Measurements from ENCODE around the gene KIAA0040.

KIAA0040 gene

DNA sequence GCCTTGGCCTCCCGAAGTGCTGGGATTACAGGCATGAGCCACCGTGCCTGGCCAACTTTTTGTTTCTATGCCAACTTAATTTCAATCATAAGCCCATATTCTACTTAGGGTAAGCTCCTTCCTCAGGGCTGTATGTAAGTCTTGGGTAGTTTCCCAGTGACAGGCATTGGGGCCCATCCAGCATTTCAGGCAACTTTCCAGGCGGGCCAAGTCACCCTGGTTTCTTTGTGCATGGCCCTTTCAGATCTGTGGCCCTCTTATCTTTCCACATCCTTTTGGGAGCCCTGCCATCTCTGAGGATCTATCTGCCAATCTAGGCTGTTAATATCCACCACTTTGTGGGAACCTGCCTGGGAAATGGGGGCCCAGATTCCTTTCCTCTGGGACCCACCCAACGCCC lies 66.2 kb downstream of the KIAA0040 start:
- H4K8ac ChIP-seq (ENCODE audit: low read length), result no peak overlapping the region
- no peak overlapping the region for H2BK5ac ChIP-seq (ENCODE audit: low read depth, low read length, poor library complexity, severe bottlenecking)
- no peak overlapping the region for H2BK12ac ChIP-seq (ENCODE audit: low read length in 2 of 2)
- H3K4me1 ChIP-seq (ENCODE audit: control insufficient read depth, insufficient read depth, low read depth, low read length), result no peaks in the 10 kb centered on the region
- H4K91ac ChIP-seq (ENCODE audit: low read length), result no peak overlapping the region
- H3K36me3 ChIP-seq (ENCODE audit: control insufficient read depth in 1 of 2, insufficient read depth in 2 of 2, low read depth in 1 of 2, low read length in 2 of 2), result no peaks in the 10 kb centered on the region
- H3K79me1 ChIP-seq (replicated peaks; ENCODE audit: low read length, poor library complexity, severe bottlenecking), result no peaks in the 10 kb centered on the region
- no peak overlapping the region for H2AFZ ChIP-seq (ENCODE audit: low read depth, low read length)
- no peak for DNase-seq
- no peaks in the 10 kb centered on the region for H3K9me3 ChIP-seq (ENCODE audit: control insufficient read depth, low read length)
- no peak overlapping the region for H3K23ac ChIP-seq (ENCODE audit: low read length in 2 of 2)
- no peak overlapping the region for H2AK5ac ChIP-seq (ENCODE audit: low read length, severe bottlenecking)
- H3K27ac ChIP-seq (ENCODE audit: low read length, poor library complexity, severe bottlenecking), result no peak overlapping the region
- H3K4me3 ChIP-seq (ENCODE audit: insufficient read depth in 1 of 2, low read depth in 1 of 2, low read length in 2 of 2), result no peak overlapping the region
- H3K27me3 ChIP-seq (ENCODE audit: control insufficient read depth in 1 of 2, insufficient read depth in 1 of 2, low read length in 2 of 2), result peaks cover 0 to 5% of the 10 kb centered on the region in 2 experiments
- peak overlapping the region; percentile 43 for H2BK120ac ChIP-seq (ENCODE audit: low read depth, low read length)
- H3K9ac ChIP-seq (ENCODE audit: low read length), result no peak overlapping the region
- H2BK15ac ChIP-seq (ENCODE audit: low read depth, poor library complexity, severe bottlenecking), result no peak overlapping the region
- 88% methylated on average over 4 of the region's 4 CpGs for WGBS
- H3K18ac ChIP-seq (ENCODE audit: low read depth in 1 of 2, low read length in 2 of 2), result no peak overlapping the region
- H3K14ac ChIP-seq (ENCODE audit: low read length in 2 of 2), result no peak overlapping the region
- no peak overlapping the region for H3K4ac ChIP-seq (ENCODE audit: low read depth in 1 of 2, low read length in 2 of 2)
- no peak overlapping the region for H3K4me2 ChIP-seq (ENCODE audit: low read length, poor library complexity, severe bottlenecking)

DNA sequence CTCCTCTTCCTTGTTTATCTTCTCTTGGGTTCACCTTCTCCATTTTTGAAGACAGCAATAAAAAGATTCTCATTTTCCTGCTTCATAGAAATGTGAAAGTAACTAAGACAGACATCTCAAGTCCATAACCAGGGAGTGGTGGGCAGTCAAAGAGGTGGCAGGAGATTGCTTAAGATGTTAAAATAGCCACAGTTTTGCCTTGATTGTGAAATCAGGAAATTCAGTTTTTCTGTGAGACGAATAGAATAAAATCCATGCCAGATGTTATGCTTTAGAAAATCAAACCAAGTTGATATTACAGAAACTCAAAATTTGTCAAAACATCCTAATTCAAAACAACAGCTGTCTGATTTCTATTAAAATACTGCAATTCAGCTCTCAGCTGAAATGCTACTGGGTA lies 67.7 kb downstream of the KIAA0040 start:
- WGBS, result 60% methylated on average over 1 of the region's 1 CpG
- H3K27ac ChIP-seq (ENCODE audit: low read length, poor library complexity, severe bottlenecking), result no peak overlapping the region
- no peaks in the 10 kb centered on the region for H3K36me3 ChIP-seq (ENCODE audit: control insufficient read depth in 1 of 2, insufficient read depth in 2 of 2, low read depth in 1 of 2, low read length in 2 of 2)

DNA sequence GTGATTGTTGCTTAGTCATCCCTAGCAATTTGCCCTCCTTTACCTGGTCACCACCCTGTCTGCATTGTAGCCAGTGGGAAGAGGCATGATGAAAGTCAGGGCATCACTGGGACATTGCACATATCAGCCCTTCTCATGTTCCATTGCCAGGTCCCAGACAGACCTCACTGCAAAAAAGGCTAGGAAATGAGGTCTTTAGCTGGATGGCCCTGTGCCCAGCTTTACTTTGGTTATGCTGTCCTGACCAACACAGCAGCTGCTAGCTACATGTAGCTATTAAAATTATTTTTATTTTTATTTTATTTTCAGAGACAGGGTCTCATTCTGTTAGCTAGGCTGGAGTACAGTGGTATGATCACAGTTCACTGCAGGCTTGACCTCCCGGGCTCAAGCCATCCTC lies 72.1 kb downstream of the KIAA0040 start:
- Histone ChIP-seq H3K4ac (ENCODE audit: low read depth in 1 of 2, low read length in 2 of 2) (no peak overlapping the region), H2BK15ac (ENCODE audit: low read depth, poor library complexity, severe bottlenecking) (no peak overlapping the region), H3K27me3 (ENCODE audit: control insufficient read depth in 1 of 2, insufficient read depth in 1 of 2, low read length in 2 of 2) (peaks cover 0 to 2% of the 10 kb centered on the region in 2 experiments), H3K27ac (ENCODE audit: low read length, poor library complexity, severe bottlenecking) (no peak overlapping the region), H2BK120ac (ENCODE audit: low read depth, low read length) (no peak overlapping the region), H3K36me3 (ENCODE audit: control insufficient read depth in 1 of 2, insufficient read depth in 2 of 2, low read depth in 1 of 2, low read length in 2 of 2) (no peaks in the 10 kb centered on the region), H4K91ac (ENCODE audit: low read length) (no peak overlapping the region), H3K4me1 (ENCODE audit: control insufficient read depth, insufficient read depth, low read depth, low read length) (peaks cover 3% of the 10 kb centered on the region), H2BK12ac (ENCODE audit: low read length in 2 of 2) (no peak overlapping the region), H2AFZ (ENCODE audit: low read depth, low read length) (no peak overlapping the region), H3K14ac (ENCODE audit: low read length in 2 of 2) (no peak overlapping the region), H3K9me3 (ENCODE audit: control insufficient read depth, low read length) (peaks cover 2% of the 10 kb centered on the region), H3K9ac (ENCODE audit: low read length) (no peak overlapping the region), H3K4me3 (ENCODE audit: insufficient read depth in 1 of 2, low read depth in 1 of 2, low read length in 2 of 2) (no peak overlapping the region), H2AK5ac (ENCODE audit: low read length, severe bottlenecking) (no peak overlapping the region), H3K79me1 (replicated peaks; ENCODE audit: low read length, poor library complexity, severe bottlenecking) (no peaks in the 10 kb centered on the region), H3K4me2 (ENCODE audit: low read length, poor library complexity, severe bottlenecking) (no peak overlapping the region), H3K23ac (ENCODE audit: low read length in 2 of 2) (no peak overlapping the region), H3K18ac (ENCODE audit: low read depth in 1 of 2, low read length in 2 of 2) (no peak overlapping the region), H2BK5ac (ENCODE audit: low read depth, low read length, poor library complexity, severe bottlenecking) (no peak overlapping the region), H4K8ac (ENCODE audit: low read length) (no peak overlapping the region)
- WGBS, result 100% methylated on average over 1 of the region's 1 CpG
- DNase-seq, result no peak

More for the DNA sequence above, 67.7 kb downstream of the KIAA0040 start:
- no peak overlapping the region for H2AFZ ChIP-seq (ENCODE audit: low read depth, low read length)
- H3K18ac ChIP-seq (ENCODE audit: low read depth in 1 of 2, low read length in 2 of 2), result no peak overlapping the region
- H3K4ac ChIP-seq (ENCODE audit: low read depth in 1 of 2, low read length in 2 of 2), result no peak overlapping the region
- no peak overlapping the region for H3K9ac ChIP-seq (ENCODE audit: low read length)
- H3K4me3 ChIP-seq (ENCODE audit: insufficient read depth in 1 of 2, low read depth in 1 of 2, low read length in 2 of 2), result no peak overlapping the region
- no peaks in the 10 kb centered on the region for H3K4me1 ChIP-seq (ENCODE audit: control insufficient read depth, insufficient read depth, low read depth, low read length)
- no peak overlapping the region for H3K14ac ChIP-seq (ENCODE audit: low read length in 2 of 2)
- no peaks in the 10 kb centered on the region for H3K9me3 ChIP-seq (ENCODE audit: control insufficient read depth, low read length)
- no peak overlapping the region for H2BK5ac ChIP-seq (ENCODE audit: low read depth, low read length, poor library complexity, severe bottlenecking)
- H2BK12ac ChIP-seq (ENCODE audit: low read length in 2 of 2), result no peak overlapping the region
- no peaks in the 10 kb centered on the region for H3K79me1 ChIP-seq (replicated peaks; ENCODE audit: low read length, poor library complexity, severe bottlenecking)
- H2BK15ac ChIP-seq (ENCODE audit: low read depth, poor library complexity, severe bottlenecking), result no peak overlapping the region
- H4K91ac ChIP-seq (ENCODE audit: low read length), result no peak overlapping the region
- no peak overlapping the region for H4K8ac ChIP-seq (ENCODE audit: low read length)
- DNase-seq, result no peak
- no peak overlapping the region for H3K4me2 ChIP-seq (ENCODE audit: low read length, poor library complexity, severe bottlenecking)
- H2BK120ac ChIP-seq (ENCODE audit: low read depth, low read length), result no peak overlapping the region
- no peak overlapping the region for H2AK5ac ChIP-seq (ENCODE audit: low read length, severe bottlenecking)
- peaks cover 0 to 5% of the 10 kb centered on the region in 2 experiments for H3K27me3 ChIP-seq (ENCODE audit: control insufficient read depth in 1 of 2, insufficient read depth in 1 of 2, low read length in 2 of 2)
- no peak overlapping the region for H3K23ac ChIP-seq (ENCODE audit: low read length in 2 of 2)

DNA sequence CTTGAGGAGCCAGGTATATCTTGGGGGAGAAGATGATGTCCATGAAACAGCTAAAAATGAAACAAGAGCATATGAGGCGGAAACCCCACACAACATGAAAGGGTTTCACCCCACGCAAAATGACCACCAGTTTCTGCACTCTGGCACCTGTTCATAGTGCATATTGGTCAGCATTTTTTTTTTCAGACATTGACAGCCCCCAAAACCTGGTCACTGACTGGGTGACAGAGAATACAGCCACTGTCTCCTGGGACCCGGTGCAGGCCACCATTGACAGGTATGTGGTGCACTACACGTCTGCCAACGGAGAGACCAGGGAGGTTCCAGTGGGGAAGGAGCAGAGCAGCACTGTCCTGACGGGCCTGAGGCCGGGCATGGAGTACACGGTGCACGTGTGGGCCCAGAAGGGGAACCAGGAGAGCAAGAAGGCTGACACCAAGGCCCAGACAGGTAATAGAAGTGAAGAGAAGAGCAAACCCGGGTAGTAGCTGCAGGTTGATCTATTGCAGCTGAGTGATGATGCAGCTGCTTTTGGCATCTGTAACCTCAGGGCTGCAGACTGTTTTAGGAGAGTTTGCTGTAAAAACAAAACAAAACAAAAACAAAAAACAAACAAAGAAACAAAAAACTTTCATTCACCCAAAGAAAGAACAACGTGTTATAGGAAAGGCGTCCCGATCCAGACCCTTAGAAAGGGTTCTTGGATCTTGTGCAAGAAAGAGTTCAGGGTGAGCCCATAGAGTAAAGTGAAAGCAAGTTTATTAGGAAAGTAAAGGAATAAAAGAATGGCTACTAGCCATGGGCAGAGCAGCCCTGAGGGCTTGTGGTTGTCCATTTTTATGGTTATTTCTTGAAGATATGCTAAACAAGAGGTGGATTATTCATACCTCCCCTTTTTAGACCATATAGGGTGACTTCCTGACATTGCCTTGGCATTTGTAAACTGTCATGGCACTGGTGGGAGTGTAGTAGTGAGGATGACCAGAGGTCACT lies 73.9 kb downstream of the KIAA0040 start:
- Histone ChIP-seq H3K4me2 (ENCODE audit: low read length, poor library complexity, severe bottlenecking) (no peak overlapping the region), H3K27ac (ENCODE audit: low read length, poor library complexity, severe bottlenecking) (no peak overlapping the region), H2BK15ac (ENCODE audit: low read depth, poor library complexity, severe bottlenecking) (no peak overlapping the region), H3K14ac (ENCODE audit: low read length in 2 of 2) (no peak overlapping the region), H3K27me3 (ENCODE audit: control insufficient read depth in 1 of 2, insufficient read depth in 1 of 2, low read length in 2 of 2) (peaks cover 4 to 5% of the 10 kb centered on the region in 2 experiments), H2BK5ac (ENCODE audit: low read depth, low read length, poor library complexity, severe bottlenecking) (no peak overlapping the region), H4K91ac (ENCODE audit: low read length) (peak overlapping the region; percentile 20), H3K4me1 (ENCODE audit: control insufficient read depth, insufficient read depth, low read depth, low read length) (peaks cover 3% of the 10 kb centered on the region), H3K9me3 (ENCODE audit: control insufficient read depth, low read length) (peaks cover 10% of the 10 kb centered on the region), H2BK12ac (ENCODE audit: low read length in 2 of 2) (no peak overlapping the region), H3K18ac (ENCODE audit: low read depth in 1 of 2, low read length in 2 of 2) (no peak overlapping the region), H3K23ac (ENCODE audit: low read length in 2 of 2) (no peak overlapping the region), H2AFZ (ENCODE audit: low read depth, low read length) (no peak overlapping the region), H3K36me3 (ENCODE audit: control insufficient read depth in 1 of 2, insufficient read depth in 2 of 2, low read depth in 1 of 2, low read length in 2 of 2) (no peaks in the 10 kb centered on the region), H3K4ac (ENCODE audit: low read depth in 1 of 2, low read length in 2 of 2) (no peak overlapping the region), H3K4me3 (ENCODE audit: insufficient read depth in 1 of 2, low read depth in 1 of 2, low read length in 2 of 2) (no peak overlapping the region), H3K79me1 (replicated peaks; ENCODE audit: low read length, poor library complexity, severe bottlenecking) (no peaks in the 10 kb centered on the region), H2BK120ac (ENCODE audit: low read depth, low read length) (no peak overlapping the region), H3K9ac (ENCODE audit: low read length) (no peak overlapping the region), H4K8ac (ENCODE audit: low read length) (no peak overlapping the region), H2AK5ac (ENCODE audit: low read length, severe bottlenecking) (no peak overlapping the region)
- DNase-seq, result no peak
- WGBS, result 86% methylated on average over 12 of the region's 13 CpGs

Measured in mesenchymal stem cell (in vitro differentiated cells and primary cell).